Erythroblast (primary cell): ENCODE data around the gene FBXW7.

Experiments
- GATA1 ChIP-seq: IDR thresholded peaks from 2 replicates; pipeline ENCODE4 v1.6.1; 2011; ENCODE audit warnings: low read depth, mild to moderate bottlenecking, control low read depth, low read length, moderate library complexity
- POLR2A ChIP-seq: IDR thresholded peaks from 2 replicates; pipeline ENCODE4 v1.6.1; 2011; ENCODE audit warnings: mild to moderate bottlenecking, low read length

DNA sequence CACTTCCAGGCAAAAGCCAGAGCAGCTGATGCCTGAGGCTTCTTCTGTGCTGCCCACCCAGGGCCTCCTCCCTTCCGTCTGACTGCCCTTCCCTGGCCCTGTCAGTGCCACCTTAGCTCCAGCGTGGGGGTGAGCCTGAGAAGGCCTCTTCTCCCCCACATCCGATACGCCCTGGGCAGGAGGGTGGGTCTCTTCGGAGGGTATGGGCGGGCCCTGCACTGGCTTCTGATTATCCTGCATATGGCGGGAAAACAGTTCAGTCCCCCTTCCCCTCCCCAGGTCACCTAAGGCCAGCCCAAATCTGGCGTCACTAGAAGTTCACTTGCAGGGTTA is 256.7 kb downstream of the FBXW7 start:
- TF ChIP-seq POLR2A: no peak
- no peak for TF ChIP-seq GATA1
